Heart left ventricle (tissue), 13 donors: ENCODE results near the gene RIF1.

ENCODE experiments used
- CTCF ChIP-seq, 12 donors: fragments of 200-600 bp; sonication (generic) in 4 of 12; IDR thresholded peaks; one replicate each; pipeline versions ENCODE4 v1.5.0 to v1.8.0; 2018 to 2022; ENCODE audit warnings: antibody characterized with exemption in 12 of 12, mild to moderate bottlenecking in 5 of 12
- POLR2A ChIP-seq, 2 donors: fragments of 450-650 bp; IDR thresholded peaks; one replicate each; pipeline ENCODE4 v1.6.1; 2017; ENCODE audit warnings: antibody characterized with exemption in 2 of 2, mild to moderate bottlenecking in 2 of 2, moderate library complexity in 2 of 2
- donor health status: ischemic (EF 13 %, LVEDD 7.1; RV severe dilation, severe dysfunction).
- donor health status: DM: no; HTN: yes; CAD: no.
- donor health status: DM: no; HTN: no; CAD: no.
- donor health status: ischemic (EF 25% LVEDD 6.9; RV normal size, moderate dysfunction).
- donor health status: ischemic (EF 25% LVEDD 5.7; RV mildly dilated, moderate dysfunction).
- donor health status: ischemic (EF 35%, LVEDD 5.7; RV mildly dilated, moderate dysfunction).
- donor health status: nonischemic (EF 11% LVEDD 7.7; RV severe dilation, severe dysfunction).
- donor health status: DM: yes; HTN: yes; CAD: no.
- donor health status: PGD.
- donor health status: ischemic (EF 29% LVEDD 5.4; RV normal size, mild dysfunction).
- donor health status: nonischemic (EF 23%, LVEDD 6.1; RV moderate dilation, normal function).

- TF ChIP-seq CTCF (IDR thresholded peaks at IDR 0.05) (no peak), POLR2A (IDR thresholded peaks at IDR 0.05) (no peak)
These were observed 47.9 kb upstream of the RIF1 start for GRCh38 chr2:151361674-151362370.
